ENCODE data around the gene LRCH1. TPM values are rescaled to one million over a fixed set of nuclear protein-coding genes. Genes with fewer than 3 reads are reported as not detected.

The LRCH1 gene
- total RNA-seq, 1 experiment from 2014 or later = 16.5 TPM

DNA sequence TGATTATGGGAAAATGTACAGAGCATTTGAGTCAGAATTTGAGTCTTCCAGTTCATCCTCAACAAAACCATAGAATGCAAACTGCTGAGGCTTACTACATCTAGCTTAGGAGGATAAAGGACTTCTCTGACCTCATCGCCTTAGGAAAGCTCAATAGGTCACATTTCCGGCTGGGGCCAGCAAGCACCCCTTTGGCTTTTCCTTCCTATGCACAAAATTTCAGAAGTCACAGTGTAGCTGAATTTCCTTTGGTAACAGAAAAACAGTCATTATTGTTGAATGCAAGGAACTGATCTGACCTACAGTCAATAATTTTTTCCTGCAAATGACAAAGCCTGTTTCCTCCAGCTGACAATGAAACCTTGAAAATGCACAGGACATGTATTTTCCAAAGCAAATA, 32.8 kb upstream of the LRCH1 start:
- H3K4me3 Mint-ChIP-seq (ENCODE audit: unreplicated experiment) = no peak overlapping the region
- TF ChIP-seq, protein P1, sequence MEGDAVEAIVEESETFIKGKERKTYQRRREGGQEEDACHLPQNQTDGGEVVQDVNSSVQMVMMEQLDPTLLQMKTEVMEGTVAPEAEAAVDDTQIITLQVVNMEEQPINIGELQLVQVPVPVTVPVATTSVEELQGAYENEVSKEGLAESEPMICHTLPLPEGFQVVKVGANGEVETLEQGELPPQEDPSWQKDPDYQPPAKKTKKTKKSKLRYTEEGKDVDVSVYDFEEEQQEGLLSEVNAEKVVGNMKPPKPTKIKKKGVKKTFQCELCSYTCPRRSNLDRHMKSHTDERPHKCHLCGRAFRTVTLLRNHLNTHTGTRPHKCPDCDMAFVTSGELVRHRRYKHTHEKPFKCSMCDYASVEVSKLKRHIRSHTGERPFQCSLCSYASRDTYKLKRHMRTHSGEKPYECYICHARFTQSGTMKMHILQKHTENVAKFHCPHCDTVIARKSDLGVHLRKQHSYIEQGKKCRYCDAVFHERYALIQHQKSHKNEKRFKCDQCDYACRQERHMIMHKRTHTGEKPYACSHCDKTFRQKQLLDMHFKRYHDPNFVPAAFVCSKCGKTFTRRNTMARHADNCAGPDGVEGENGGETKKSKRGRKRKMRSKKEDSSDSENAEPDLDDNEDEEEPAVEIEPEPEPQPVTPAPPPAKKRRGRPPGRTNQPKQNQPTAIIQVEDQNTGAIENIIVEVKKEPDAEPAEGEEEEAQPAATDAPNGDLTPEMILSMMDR (IDR thresholded peaks at IDR 0.05; ENCODE audit: unreplicated experiment) = no peak
- intact Hi-C loops (cut with micrococcal nuclease) = no loop called here
- CTCF ChIA-PET = interaction anchor here (0.5 to 1.1 kb wide), 3 partner anchors 32 to 629 kb away, joined by 3 read pairs; no protein-coding TSS in a partner anchor
- POLR2A ChIA-PET = no interaction called here
- BruUV-seq (replicated peaks) = no TSS peak
- no peaks in the 10 kb centered on the region for H3K36me3 Mint-ChIP-seq (ENCODE audit: insufficient read depth, unreplicated experiment)
- H3K27ac Mint-ChIP-seq (ENCODE audit: low read depth, unreplicated experiment) = no peak overlapping the region
- no peak for DNase-seq (ENCODE audit: unreplicated experiment)
- H3K9me3 Mint-ChIP-seq (ENCODE audit: unreplicated experiment) = no peaks in the 10 kb centered on the region
- H3K4me1 Mint-ChIP-seq (ENCODE audit: insufficient read depth, unreplicated experiment) = no peaks in the 10 kb centered on the region
- peaks cover 65% of the 10 kb centered on the region for H3K27me3 Mint-ChIP-seq (ENCODE audit: insufficient read depth, unreplicated experiment)

DNA sequence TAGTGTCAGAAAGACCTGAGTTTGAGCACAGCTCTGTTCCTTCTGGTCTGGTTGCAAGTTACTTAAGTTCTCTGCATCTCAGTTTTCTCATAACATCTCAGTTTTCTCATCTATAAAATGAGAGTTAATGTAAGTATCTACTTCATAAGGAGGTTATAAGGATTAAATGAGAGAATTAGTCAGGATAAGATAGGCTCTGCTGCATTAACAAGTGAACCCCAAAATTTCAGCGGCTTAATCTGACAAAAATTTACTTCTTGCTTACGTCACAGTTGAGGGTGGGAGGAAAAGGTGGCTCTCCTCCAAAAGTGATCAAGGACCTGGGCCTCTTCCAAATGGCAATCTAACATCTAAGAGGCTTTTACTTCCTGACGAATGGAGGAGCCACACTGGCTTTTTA, 31.5 kb upstream of the LRCH1 start:
- Mint-ChIP-seq H3K36me3 (ENCODE audit: insufficient read depth, unreplicated experiment) (no peaks in the 10 kb centered on the region), H3K27ac (ENCODE audit: low read depth, unreplicated experiment) (no peak overlapping the region), H3K4me1 (ENCODE audit: insufficient read depth, unreplicated experiment) (no peaks in the 10 kb centered on the region), H3K4me3 (ENCODE audit: unreplicated experiment) (no peak overlapping the region), H3K27me3 (ENCODE audit: insufficient read depth, unreplicated experiment) (peaks cover 65% of the 10 kb centered on the region), H3K9me3 (ENCODE audit: unreplicated experiment) (no peaks in the 10 kb centered on the region)
- no peak for DNase-seq (ENCODE audit: unreplicated experiment)
- TF ChIP-seq, protein P1 (IDR thresholded peaks at IDR 0.05; ENCODE audit: unreplicated experiment) = no peak
- intact Hi-C loops (cut with micrococcal nuclease) = no loop called here
- POLR2A ChIA-PET = interaction anchor here (0.6 to 2.4 kb wide), 2 partner anchors 10 to 577 kb away, joined by 3 to 8 read pairs; no protein-coding TSS in a partner anchor
- no TSS peak for BruUV-seq (replicated peaks)
- CTCF ChIA-PET = no interaction called here

DNA sequence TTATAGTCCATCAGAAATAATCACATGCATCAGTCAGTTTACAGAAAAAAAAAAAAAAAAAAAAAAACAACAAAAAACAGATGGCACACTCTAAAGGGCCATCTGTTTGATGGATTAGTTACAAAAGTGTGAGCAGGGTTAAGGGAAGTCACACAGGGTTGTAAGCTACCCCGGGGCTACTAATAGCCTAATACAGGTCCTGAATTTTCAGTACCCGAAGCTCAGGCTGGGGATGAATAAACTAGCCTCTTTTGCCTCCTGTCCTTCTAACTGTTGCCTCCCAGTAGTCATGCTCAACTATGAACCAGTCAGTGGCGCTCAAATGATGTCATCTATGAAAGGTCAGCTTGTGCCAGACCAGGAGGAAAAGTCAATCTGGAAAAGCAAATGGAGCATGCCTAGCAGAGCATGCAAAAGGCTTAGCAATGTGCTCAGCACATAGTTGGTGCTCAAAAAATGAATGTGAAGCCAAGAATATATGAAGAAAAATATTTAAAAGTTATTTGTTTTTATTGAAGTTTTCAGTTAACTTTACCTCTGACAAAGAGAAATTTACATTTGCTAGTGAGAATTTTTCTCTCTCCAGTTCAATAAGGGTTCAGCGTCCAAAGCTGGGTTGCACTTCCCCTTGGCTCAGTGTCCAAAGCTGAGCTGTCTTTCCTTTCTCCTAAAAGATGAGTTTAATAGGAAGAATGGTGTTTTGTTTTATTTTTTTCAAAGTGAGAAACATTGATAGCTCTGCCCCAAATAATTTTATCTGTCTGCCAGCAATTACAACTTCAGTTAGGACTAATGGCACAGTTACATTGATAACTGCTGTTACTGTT, 30.8 kb upstream of the LRCH1 start:
- H3K9me3 Mint-ChIP-seq (ENCODE audit: unreplicated experiment) = no peaks in the 10 kb centered on the region
- no peak overlapping the region for H3K27ac Mint-ChIP-seq (ENCODE audit: low read depth, unreplicated experiment)
- TF ChIP-seq, protein P1 (IDR thresholded peaks at IDR 0.05; ENCODE audit: unreplicated experiment) = no peak
- peaks cover 65% of the 10 kb centered on the region for H3K27me3 Mint-ChIP-seq (ENCODE audit: insufficient read depth, unreplicated experiment)
- no peak for DNase-seq (ENCODE audit: unreplicated experiment)
- H3K36me3 Mint-ChIP-seq (ENCODE audit: insufficient read depth, unreplicated experiment) = no peaks in the 10 kb centered on the region
- CTCF ChIA-PET = interaction anchor here (0.7 kb wide), 1 partner anchor 643 kb away, joined by 3 read pairs; no protein-coding TSS in a partner anchor
- POLR2A ChIA-PET = interaction anchor here (2.4 kb wide), 1 partner anchor 9 kb away, joined by 8 read pairs; no protein-coding TSS in a partner anchor
- intact Hi-C loops (cut with micrococcal nuclease) = no loop called here
- BruUV-seq (replicated peaks) = no TSS peak
- no peaks in the 10 kb centered on the region for H3K4me1 Mint-ChIP-seq (ENCODE audit: insufficient read depth, unreplicated experiment)
- H3K4me3 Mint-ChIP-seq (ENCODE audit: unreplicated experiment) = no peak overlapping the region

DNA sequence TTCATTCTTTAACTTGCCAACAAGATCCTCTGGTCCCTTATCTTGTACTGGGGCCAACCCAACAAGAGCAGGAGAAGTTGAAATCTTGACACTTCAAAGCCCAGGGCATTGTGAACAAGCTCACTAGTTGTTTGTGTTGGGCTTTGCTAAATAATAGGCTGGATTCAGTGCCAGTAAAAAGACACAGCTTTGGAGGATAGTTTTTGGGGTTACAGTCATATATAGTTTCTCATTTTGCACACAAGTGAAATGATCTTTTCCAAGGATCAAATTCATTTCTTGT, 30.3 kb upstream of the LRCH1 start:
- DNase-seq (ENCODE audit: unreplicated experiment) = no peak
- TF ChIP-seq, protein P1 (IDR thresholded peaks at IDR 0.05; ENCODE audit: unreplicated experiment) = no peak
- POLR2A ChIA-PET = interaction anchor here (2.4 kb wide), 1 partner anchor 9 kb away, joined by 8 read pairs; no protein-coding TSS in a partner anchor
- no peaks in the 10 kb centered on the region for H3K4me1 Mint-ChIP-seq (ENCODE audit: insufficient read depth, unreplicated experiment)
- CTCF ChIA-PET = interaction anchor here (0.7 kb wide), 2 partner anchors 30 to 644 kb away, joined by 3 read pairs; no protein-coding TSS in a partner anchor
- no peaks in the 10 kb centered on the region for H3K9me3 Mint-ChIP-seq (ENCODE audit: unreplicated experiment)
- no peak overlapping the region for H3K4me3 Mint-ChIP-seq (ENCODE audit: unreplicated experiment)
- H3K27me3 Mint-ChIP-seq (ENCODE audit: insufficient read depth, unreplicated experiment) = peaks cover 67% of the 10 kb centered on the region
- intact Hi-C loops (cut with micrococcal nuclease) = no loop called here
- no TSS peak for BruUV-seq (replicated peaks)
- H3K27ac Mint-ChIP-seq (ENCODE audit: low read depth, unreplicated experiment) = no peak overlapping the region
- no peaks in the 10 kb centered on the region for H3K36me3 Mint-ChIP-seq (ENCODE audit: insufficient read depth, unreplicated experiment)
